ENCODE data around the gene RHOG. TPM values are rescaled to one million over a fixed set of nuclear protein-coding genes. Genes with fewer than 3 reads are reported as not detected.
A peak's percentile ranks its signal among the peaks of the same experiment; 100 is the strongest.

The RHOG gene
- total and polyA plus RNA-seq, 9 of the 15 experiments (the other 6 are each of a cell fraction or from before 2014, with no cell fraction given) = 22.6 to 162 (median 80.3) TPM

DNA sequence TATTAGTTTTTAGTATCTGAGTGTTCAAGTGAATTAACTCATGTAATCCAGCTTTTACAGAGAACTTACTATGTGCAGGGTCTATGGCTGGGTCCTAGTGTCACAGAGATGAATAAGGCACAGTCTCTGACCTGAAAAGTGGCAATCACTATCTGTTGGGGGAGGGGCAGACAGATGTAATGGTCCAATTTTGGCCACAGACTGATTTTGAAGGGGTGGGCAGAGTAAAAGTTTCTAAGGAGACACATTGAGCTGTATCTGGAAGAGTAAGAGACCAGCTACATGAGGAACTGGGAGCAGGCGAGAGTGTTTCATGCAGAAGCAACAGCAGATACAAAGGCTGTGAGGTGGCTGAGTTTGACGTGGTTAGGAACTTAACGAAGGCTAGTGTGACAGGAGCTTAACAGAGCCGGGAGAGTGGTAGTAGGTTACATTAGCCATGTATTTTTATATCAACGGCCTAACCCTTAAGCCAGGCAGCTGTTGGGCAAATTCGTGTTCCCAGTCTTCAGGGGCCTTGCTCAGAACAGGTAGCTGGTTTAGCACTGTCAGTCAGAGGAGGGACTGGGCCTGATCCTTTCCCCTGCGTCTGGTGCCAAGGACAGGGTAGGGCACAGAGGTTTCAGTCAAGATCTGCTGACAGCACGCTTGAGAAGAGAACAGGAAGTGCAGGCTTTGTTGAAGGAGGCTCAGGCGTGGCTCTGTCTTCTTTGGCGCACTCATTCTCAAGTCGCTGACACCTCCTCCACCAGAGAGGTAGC is 13.3 kb upstream of the RHOG start (continued):
- TF ChIP-seq, protein P1, sequence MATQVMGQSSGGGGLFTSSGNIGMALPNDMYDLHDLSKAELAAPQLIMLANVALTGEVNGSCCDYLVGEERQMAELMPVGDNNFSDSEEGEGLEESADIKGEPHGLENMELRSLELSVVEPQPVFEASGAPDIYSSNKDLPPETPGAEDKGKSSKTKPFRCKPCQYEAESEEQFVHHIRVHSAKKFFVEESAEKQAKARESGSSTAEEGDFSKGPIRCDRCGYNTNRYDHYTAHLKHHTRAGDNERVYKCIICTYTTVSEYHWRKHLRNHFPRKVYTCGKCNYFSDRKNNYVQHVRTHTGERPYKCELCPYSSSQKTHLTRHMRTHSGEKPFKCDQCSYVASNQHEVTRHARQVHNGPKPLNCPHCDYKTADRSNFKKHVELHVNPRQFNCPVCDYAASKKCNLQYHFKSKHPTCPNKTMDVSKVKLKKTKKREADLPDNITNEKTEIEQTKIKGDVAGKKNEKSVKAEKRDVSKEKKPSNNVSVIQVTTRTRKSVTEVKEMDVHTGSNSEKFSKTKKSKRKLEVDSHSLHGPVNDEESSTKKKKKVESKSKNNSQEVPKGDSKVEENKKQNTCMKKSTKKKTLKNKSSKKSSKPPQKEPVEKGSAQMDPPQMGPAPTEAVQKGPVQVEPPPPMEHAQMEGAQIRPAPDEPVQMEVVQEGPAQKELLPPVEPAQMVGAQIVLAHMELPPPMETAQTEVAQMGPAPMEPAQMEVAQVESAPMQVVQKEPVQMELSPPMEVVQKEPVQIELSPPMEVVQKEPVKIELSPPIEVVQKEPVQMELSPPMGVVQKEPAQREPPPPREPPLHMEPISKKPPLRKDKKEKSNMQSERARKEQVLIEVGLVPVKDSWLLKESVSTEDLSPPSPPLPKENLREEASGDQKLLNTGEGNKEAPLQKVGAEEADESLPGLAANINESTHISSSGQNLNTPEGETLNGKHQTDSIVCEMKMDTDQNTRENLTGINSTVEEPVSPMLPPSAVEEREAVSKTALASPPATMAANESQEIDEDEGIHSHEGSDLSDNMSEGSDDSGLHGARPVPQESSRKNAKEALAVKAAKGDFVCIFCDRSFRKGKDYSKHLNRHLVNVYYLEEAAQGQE (IDR thresholded peaks at IDR 0.05; ENCODE audit: borderline replicate concordance) = no peak
- TF ChIP-seq, protein P1 (CRISPR knock-in tag; IDR thresholded peaks at IDR 0.05; ENCODE audit: low read depth) = no peak
- TF ChIP-seq ZNF274 (IDR thresholded peaks at IDR 0.05; ENCODE audit: borderline replicate concordance, low read depth, low read length) = no peak
- no peak for TF ChIP-seq TSHZ1 (CRISPR knock-in tag; IDR thresholded peaks at IDR 0.05)
- no peak for TF ChIP-seq CREM (IDR thresholded peaks at IDR 0.05; ENCODE audit: low read depth)
- TF ChIP-seq PCBP2 (IDR thresholded peaks at IDR 0.05; ENCODE audit: low read depth, low read length, poor library complexity, severe bottlenecking) = no peak
- TF ChIP-seq SRSF1 (IDR thresholded peaks at IDR 0.05; ENCODE audit: low read depth, low read length) = no peak
- TF ChIP-seq SPI1 (IDR thresholded peaks at IDR 0.05; ENCODE audit: borderline replicate concordance, low read depth, low read length) = peak; percentile 92
- TF ChIP-seq ZNF175 (CRISPR knock-in tag; IDR thresholded peaks at IDR 0.05; ENCODE audit: low read depth) = no peak
- no peak for TF ChIP-seq ZEB2 (IDR thresholded peaks at IDR 0.05)
- no peak for TF ChIP-seq COPS2 (conservative IDR thresholded peaks at IDR 0.05)
- TF ChIP-seq GATAD2B (IDR thresholded peaks at IDR 0.05; ENCODE audit: borderline replicate concordance) = no peak
- TF ChIP-seq CBX1 (IDR thresholded peaks at IDR 0.05; ENCODE audit: low read depth) = no peak
- no peak for TF ChIP-seq MTA3 (IDR thresholded peaks at IDR 0.05; ENCODE audit: borderline replicate concordance)
- no peak for TF ChIP-seq NEUROD1 (IDR thresholded peaks at IDR 0.05; ENCODE audit: borderline replicate concordance, low read depth, low read length, partially characterized antibody)
- TF ChIP-seq ZNF583 (CRISPR knock-in tag; IDR thresholded peaks at IDR 0.05) = peak; percentile 58; the same call in 1 of the 2 replicates
- no peak for TF ChIP-seq SIRT6 (IDR thresholded peaks at IDR 0.05; ENCODE audit: low read depth, low read length)
- TF ChIP-seq BRD4 (IDR thresholded peaks at IDR 0.05) = peak; percentile 59; the same call in 1 of the 2 replicates

Measured in K562 (cell line).